DOHH2 (cell line): ENCODE results near the gene ASRGL1.

ENCODE experiments used
- EZH2phosphoT487 ChIP-seq: fragments of 200-600 bp; sonication (generic); IDR thresholded peaks from 2 replicates; pipeline ENCODE4 v1.6.1; 2017; ENCODE audit warnings: borderline replicate concordance, mild to moderate bottlenecking, antibody characterized with exemption, low read length, moderate library complexity, mixed read lengths
- TF ChIP-seq, protein P1 (sequence below): fragments of 200-600 bp; sonication (generic); IDR thresholded peaks from one replicate; pipeline ENCODE4 v1.5.1; 2014; ENCODE audit warnings: antibody characterized with exemption, mild to moderate bottlenecking, low read depth, low read length; ENCODE audit not compliant: poor library complexity, severe bottlenecking

DNA sequence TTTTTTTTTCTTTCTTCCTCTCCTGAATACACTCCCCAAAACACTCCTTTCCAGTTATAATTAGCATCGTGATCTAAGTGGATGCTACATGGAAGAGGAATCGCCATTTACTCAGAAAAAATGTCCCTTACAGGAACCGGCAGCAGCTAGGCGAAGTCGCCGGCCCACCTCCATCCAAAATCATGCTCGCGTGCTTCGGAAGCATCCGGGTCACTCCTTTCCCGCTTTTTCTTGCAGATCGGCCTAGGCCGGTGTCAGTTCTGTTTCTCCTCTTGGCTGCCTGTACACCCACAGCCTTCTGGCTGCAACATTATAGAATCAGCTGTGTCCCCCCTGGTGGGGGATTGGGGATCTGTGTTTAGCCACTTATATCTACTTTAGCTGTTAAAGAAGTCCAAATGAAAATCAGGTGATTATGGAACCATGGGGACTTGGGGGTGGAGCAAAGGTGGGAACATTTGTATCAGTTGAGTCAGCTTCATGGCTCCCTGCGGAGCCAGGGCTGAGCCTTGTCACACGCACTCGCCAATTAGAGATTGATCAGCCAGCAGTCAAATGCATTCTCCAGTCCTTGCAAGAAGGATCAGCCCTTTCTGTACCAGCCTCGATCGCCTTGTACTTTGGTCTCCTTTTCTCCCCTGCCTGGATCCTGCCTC, 36.3 kb downstream of the ASRGL1 start:
- TF ChIP-seq, protein P1, sequence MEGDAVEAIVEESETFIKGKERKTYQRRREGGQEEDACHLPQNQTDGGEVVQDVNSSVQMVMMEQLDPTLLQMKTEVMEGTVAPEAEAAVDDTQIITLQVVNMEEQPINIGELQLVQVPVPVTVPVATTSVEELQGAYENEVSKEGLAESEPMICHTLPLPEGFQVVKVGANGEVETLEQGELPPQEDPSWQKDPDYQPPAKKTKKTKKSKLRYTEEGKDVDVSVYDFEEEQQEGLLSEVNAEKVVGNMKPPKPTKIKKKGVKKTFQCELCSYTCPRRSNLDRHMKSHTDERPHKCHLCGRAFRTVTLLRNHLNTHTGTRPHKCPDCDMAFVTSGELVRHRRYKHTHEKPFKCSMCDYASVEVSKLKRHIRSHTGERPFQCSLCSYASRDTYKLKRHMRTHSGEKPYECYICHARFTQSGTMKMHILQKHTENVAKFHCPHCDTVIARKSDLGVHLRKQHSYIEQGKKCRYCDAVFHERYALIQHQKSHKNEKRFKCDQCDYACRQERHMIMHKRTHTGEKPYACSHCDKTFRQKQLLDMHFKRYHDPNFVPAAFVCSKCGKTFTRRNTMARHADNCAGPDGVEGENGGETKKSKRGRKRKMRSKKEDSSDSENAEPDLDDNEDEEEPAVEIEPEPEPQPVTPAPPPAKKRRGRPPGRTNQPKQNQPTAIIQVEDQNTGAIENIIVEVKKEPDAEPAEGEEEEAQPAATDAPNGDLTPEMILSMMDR: no peak
- TF ChIP-seq EZH2phosphoT487: no peak
